Measurements from ENCODE around the gene PSMD2. TPM values are rescaled to one million over a fixed set of nuclear protein-coding genes. Genes with fewer than 3 reads are reported as not detected.

Gene PSMD2
- total and polyA plus RNA-seq, 7 donors = 105 to 246 (median 174) TPM

DNA sequence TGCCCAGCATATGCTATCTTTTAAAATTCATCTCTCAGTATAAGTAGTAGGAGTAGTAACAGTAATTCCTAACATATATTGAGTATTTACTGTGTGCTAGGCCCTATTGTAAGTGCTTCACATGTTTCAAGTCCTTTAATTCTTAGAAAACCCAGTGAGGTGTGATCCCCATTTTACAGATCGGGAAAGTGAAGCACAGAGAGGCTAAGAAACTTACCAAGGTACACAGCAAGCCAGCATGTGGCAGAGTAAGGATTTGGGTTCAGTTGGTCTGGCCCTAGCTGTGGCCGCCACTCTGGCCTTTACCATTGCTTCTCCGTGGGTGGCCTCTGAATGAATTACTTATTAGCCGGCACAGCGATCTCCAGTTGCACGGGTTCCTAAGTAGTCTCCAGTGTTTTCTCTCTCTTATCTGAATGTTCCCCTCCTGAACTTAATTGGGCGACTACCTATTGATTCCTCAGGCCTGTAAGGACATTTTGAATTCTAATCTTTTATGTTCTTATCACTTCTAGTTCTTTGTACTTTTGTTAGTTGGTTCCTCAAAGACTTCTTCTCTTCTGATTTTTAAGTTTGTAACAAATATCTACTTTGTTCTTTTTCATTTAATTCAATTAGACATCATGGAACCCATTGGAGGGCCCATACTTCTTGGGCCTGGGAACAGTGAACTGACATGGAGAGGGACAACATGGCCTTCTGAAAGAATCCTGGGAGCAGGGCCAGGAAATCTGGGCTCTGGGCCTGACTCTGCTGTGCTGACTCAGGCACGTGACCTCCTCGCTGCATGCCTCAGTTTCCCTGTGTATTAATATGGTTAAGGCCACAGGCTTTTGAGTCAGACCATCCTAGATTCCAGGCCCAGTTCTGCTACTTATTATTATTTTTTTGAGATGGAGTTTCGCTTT is 50.8 kb downstream of the PSMD2 start:
- TF ChIP-seq, protein P1, sequence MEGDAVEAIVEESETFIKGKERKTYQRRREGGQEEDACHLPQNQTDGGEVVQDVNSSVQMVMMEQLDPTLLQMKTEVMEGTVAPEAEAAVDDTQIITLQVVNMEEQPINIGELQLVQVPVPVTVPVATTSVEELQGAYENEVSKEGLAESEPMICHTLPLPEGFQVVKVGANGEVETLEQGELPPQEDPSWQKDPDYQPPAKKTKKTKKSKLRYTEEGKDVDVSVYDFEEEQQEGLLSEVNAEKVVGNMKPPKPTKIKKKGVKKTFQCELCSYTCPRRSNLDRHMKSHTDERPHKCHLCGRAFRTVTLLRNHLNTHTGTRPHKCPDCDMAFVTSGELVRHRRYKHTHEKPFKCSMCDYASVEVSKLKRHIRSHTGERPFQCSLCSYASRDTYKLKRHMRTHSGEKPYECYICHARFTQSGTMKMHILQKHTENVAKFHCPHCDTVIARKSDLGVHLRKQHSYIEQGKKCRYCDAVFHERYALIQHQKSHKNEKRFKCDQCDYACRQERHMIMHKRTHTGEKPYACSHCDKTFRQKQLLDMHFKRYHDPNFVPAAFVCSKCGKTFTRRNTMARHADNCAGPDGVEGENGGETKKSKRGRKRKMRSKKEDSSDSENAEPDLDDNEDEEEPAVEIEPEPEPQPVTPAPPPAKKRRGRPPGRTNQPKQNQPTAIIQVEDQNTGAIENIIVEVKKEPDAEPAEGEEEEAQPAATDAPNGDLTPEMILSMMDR (IDR thresholded peaks at IDR 0.05) = no peak
- TF ChIP-seq EP300 (IDR thresholded peaks at IDR 0.05) = no peak
- TF ChIP-seq POLR2A (IDR thresholded peaks at IDR 0.05) = no peak
- TF ChIP-seq POLR2AphosphoS5 (IDR thresholded peaks at IDR 0.05) = no peak
- intact Hi-C loops (cut with DNase I) = no loop called here
- H3K4me1 ChIP-seq = peaks cover 0 to 25% (median 6%) of the 10 kb centered on the region in 4 donors
- 94% methylated on average over 10 of the region's 10 CpGs for WGBS, 2 donors
- no peak for DNase-seq
- no peak overlapping the region for H3K4me3 ChIP-seq
- no peak overlapping the region for H3K27ac ChIP-seq
- H3K27me3 ChIP-seq = no peaks in the 10 kb centered on the region
- H3K9me3 ChIP-seq = no peaks in the 10 kb centered on the region
- peaks cover 3 to 13% (median 6%) of the 10 kb centered on the region in 4 donors for H3K36me3 ChIP-seq

DNA sequence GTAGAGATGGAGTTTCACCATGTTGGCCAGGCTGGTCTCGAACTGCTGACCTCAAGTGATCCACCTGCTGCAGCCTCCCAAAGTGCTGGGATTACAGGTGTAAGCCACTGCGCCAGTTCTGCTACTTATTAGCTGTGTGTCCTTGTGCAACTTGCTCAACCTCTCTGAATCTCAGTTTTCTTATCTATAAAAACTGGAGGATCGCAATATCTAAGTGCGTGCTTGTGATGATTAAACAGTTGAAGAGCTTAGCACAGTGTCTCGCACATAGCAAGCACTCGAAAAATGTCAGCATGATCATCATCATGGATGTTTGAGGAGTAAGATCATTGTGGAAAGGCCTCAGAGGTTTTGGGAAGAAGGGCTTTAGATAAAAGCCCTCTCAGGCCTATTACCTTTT is 51.6 kb downstream of the PSMD2 start:
- H3K4me1 ChIP-seq = peaks cover 0 to 20% (median 4%) of the 10 kb centered on the region in 4 donors
- intact Hi-C loops (cut with DNase I) = no loop called here
- DNase-seq = no peak
- no peak overlapping the region for H3K27ac ChIP-seq
- H3K36me3 ChIP-seq = peaks cover 0 to 9% (median 4%) of the 10 kb centered on the region in 4 donors
- 96 to 97% methylated on average over 6 of the region's 6 CpGs for WGBS, 2 donors
- H3K27me3 ChIP-seq = no peaks in the 10 kb centered on the region
- H3K9me3 ChIP-seq = no peaks in the 10 kb centered on the region
- H3K4me3 ChIP-seq = no peak overlapping the region
- no peak for TF ChIP-seq POLR2AphosphoS5 (IDR thresholded peaks at IDR 0.05)
- no peak for TF ChIP-seq POLR2A (IDR thresholded peaks at IDR 0.05)
- no peak for TF ChIP-seq EP300 (IDR thresholded peaks at IDR 0.05)
- TF ChIP-seq, protein P1 (IDR thresholded peaks at IDR 0.05) = no peak

DNA sequence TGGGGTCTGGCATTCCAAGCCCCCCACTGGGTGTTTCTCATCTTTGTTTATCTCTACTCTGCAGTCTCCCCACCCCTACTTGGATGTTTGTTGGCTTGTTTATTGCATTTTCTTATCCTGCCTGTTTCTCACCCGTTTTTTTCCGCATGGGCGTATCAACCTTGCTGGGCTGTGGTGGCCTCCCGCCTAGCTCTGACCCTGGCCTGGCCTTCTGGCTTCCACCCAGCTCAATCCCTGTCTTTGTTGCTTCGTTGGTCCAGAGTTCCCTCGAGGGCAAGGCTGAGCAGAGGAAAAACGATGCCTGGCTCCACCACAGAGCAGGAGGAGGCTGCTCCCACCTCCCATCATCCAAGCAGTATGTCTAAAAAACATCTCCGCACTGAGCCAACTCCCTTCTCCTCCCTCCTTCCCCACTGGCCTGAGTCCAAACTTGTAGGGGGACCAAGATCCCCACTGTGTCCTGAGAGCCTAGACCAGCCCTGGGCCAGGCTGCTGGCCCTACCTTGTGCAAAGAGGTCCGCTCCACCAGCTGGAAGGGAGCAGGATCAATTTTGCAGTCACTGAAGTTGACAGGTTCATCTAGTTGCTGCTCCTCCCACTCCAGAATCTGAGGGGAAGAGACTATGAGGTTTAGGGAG is 52.6 kb downstream of the PSMD2 start:
- Histone ChIP-seq H3K4me1 (peaks cover 0 to 11% (median 2%) of the 10 kb centered on the region in 4 donors), H3K9me3 (no peaks in the 10 kb centered on the region), H3K36me3 (peaks cover 0 to 18% (median 1%) of the 10 kb centered on the region in 4 donors), H3K4me3 (no peak overlapping the region), H3K27ac (no peak overlapping the region), H3K27me3 (no peaks in the 10 kb centered on the region)
- intact Hi-C loops (cut with DNase I) = no loop called here
- TF ChIP-seq, protein P1 (IDR thresholded peaks at IDR 0.05) = no peak
- WGBS, 2 donors = 24 to 58% methylated on average over 9 of the region's 9 CpGs
- DNase-seq = no peak

DNA sequence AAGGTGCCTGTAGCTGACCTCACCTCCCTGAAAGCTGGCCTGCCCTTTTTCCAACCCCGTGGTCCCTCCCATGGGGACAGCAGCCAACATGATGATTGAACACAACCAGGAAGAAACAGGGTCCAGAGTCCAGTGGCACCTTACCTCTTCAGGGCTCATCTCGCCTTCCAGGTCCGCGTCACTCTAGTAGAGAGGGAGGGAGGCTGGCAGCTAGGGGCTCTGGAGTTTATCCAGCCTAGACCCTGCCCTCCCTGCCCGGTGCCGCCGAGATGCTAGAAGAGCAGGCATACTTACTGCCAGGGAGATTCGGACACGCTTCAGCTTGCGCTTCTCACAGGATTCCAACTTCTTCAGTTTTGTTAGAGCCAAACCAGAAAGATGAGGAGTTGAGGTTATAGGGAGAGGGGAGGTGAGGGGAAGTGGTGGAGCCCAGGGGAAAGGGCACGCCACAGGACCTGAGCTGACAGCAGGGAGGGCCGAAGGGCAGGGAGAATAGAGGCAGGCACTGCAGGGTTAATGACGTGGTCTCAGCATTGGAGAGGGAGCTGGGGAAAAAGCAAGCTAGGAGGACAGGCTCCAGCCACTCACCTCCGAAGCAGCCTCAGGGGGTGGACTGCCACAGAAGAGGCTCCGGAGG is 53.2 kb downstream of the PSMD2 start:
- no peak for DNase-seq
- peaks cover 0 to 11% (median 2%) of the 10 kb centered on the region in 4 donors for H3K4me1 ChIP-seq

More for the DNA sequence above, 53.2 kb downstream of the PSMD2 start:
- Histone ChIP-seq H3K36me3 (peaks cover 0 to 23% (median 1%) of the 10 kb centered on the region in 4 donors), H3K27ac (no peak overlapping the region), H3K9me3 (no peaks in the 10 kb centered on the region), H3K27me3 (no peaks in the 10 kb centered on the region), H3K4me3 (no peak overlapping the region)
- no peak for TF ChIP-seq POLR2AphosphoS5 (IDR thresholded peaks at IDR 0.05)
- TF ChIP-seq, protein P1 (IDR thresholded peaks at IDR 0.05) = no peak
- TF ChIP-seq EP300 (IDR thresholded peaks at IDR 0.05) = no peak
- TF ChIP-seq POLR2A (IDR thresholded peaks at IDR 0.05) = no peak
- intact Hi-C loops (cut with DNase I) = no loop called here
- WGBS, 2 donors = 23 to 69% methylated on average over 15 of the region's 15 CpGs

Data from sigmoid colon (tissue), 7 donors.